Fibroblast of the aortic adventitia (primary cell): ENCODE measurements around the gene PARVA. TPM values are rescaled to one million over a fixed set of nuclear protein-coding genes. Genes with fewer than 3 reads are reported as not detected.

Source experiments
- DNase-seq: peaks from one replicate; pipeline ENCODE4 v3.0.0-alpha.2; 2010; ENCODE audit warnings: low read depth
- H3K4me3 ChIP-seq: 2 replicates; pipeline ENCODE4 v1.5.1; 2011; ENCODE audit warnings: low read depth, mild to moderate bottlenecking, control low read depth, low read length, moderate library complexity
- total RNA-seq: library from RNA; depleted of rRNA; stranded (reverse); fragments of >200 nt; gene quantifications from 2 replicates; pipeline ENCODE4 v1.2.3, GENCODE V29; 2012; ENCODE audit warnings: low replicate concordance
- TF ChIP-seq, protein P1 (sequence below): IDR thresholded peaks from 2 replicates; pipeline ENCODE4 v1.5.1; 2011; ENCODE audit warnings: mild to moderate bottlenecking, low read length, control low read depth, inconsistent platforms; ENCODE audit not compliant: insufficient read depth

The PARVA gene
- total RNA-seq, 1 donor, result 64.0 TPM

DNA sequence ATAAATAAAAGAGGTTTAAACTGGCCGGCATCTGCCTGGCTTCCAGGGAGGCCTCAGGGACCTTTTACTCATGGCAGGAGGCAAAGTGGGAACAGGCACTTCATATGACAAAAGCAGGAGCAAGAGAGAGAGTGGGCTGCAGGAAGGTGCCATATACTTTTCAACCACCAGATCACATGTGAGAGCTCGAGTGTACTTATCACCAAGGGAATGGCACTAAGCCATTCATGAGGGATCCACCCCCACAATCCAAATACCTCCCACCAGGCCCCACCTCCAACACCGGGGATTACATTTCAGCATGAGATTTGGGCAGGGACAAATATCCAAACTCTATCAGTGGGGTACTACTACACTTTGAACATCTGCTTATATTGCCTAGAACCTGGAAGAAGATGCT is 126.5 kb downstream of the PARVA start:
- TF ChIP-seq, protein P1, sequence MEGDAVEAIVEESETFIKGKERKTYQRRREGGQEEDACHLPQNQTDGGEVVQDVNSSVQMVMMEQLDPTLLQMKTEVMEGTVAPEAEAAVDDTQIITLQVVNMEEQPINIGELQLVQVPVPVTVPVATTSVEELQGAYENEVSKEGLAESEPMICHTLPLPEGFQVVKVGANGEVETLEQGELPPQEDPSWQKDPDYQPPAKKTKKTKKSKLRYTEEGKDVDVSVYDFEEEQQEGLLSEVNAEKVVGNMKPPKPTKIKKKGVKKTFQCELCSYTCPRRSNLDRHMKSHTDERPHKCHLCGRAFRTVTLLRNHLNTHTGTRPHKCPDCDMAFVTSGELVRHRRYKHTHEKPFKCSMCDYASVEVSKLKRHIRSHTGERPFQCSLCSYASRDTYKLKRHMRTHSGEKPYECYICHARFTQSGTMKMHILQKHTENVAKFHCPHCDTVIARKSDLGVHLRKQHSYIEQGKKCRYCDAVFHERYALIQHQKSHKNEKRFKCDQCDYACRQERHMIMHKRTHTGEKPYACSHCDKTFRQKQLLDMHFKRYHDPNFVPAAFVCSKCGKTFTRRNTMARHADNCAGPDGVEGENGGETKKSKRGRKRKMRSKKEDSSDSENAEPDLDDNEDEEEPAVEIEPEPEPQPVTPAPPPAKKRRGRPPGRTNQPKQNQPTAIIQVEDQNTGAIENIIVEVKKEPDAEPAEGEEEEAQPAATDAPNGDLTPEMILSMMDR, result no peak
- no peak overlapping the region for H3K4me3 ChIP-seq
- DNase-seq, result no peak

DNA sequence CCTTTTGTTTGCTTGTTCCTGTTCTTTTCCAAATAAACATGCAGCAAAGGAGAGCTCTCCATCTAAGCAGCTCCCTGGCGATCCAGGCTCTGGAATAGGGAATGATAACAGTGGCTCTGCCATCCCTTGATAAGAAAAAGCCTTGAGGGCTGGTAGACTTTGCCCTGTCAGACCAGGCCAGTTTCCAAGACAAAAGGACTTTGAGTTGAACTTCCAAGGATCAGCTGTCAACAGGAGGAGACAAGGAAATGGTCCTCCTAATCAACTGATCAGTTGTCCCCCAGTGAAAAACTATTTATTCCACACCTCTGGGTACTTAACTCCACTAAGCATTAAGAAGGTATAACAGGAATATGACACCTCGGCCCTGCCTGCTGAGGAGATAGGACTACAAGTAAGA is 127.8 kb downstream of the PARVA start:
- TF ChIP-seq, protein P1, result no peak

DNA sequence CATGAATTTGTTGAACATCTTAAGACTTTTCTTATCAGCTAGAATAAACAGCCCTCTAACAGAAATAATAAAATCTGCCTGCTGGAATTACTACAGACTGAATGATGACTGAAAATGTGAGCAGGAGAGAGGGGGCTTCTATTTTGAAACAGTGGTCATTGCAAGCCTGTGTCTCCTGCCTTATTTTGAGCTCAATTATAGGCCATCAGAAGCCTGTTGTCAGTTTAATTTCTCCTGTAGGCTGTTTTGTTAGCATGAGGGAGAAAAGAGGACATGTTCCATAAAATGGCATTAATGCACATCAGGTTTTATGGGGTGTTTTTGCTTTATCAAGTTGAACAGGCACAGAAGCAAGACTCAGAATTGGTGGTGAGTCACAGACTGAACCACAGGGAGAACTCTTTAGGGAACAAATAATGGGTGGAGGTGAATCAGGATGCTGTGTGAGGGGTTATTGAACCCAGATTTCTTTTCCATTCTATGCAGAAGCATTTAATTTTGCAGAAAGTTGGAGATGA is 129.1 kb downstream of the PARVA start:
- TF ChIP-seq, protein P1, result no peak
- H3K4me3 ChIP-seq, result no peak overlapping the region
- peak; percentile 63 for DNase-seq

More for the DNA sequence above, 127.8 kb downstream of the PARVA start:
- no peak overlapping the region for H3K4me3 ChIP-seq
- no peak for DNase-seq

DNA sequence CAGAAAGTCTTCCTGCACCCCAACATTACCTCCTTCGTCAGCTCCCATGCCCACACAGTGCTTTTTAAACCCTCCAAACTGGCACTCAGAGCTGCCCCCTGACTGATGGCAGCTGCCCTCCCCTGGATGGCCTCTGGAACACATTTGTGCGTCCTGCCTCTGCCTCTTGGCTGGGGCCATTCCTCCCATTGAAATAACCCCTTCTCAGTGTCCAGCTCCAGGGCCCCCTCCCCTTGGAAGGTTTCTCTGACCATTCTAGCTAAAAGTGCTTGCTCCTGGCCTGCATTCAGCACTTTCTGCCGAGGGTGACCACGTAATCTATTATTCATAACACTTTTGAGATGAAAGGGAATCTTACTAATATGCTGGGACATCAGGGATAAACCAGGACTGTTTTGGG is 130.0 kb downstream of the PARVA start:
- TF ChIP-seq, protein P1, result no peak
- DNase-seq, result no peak

DNA sequence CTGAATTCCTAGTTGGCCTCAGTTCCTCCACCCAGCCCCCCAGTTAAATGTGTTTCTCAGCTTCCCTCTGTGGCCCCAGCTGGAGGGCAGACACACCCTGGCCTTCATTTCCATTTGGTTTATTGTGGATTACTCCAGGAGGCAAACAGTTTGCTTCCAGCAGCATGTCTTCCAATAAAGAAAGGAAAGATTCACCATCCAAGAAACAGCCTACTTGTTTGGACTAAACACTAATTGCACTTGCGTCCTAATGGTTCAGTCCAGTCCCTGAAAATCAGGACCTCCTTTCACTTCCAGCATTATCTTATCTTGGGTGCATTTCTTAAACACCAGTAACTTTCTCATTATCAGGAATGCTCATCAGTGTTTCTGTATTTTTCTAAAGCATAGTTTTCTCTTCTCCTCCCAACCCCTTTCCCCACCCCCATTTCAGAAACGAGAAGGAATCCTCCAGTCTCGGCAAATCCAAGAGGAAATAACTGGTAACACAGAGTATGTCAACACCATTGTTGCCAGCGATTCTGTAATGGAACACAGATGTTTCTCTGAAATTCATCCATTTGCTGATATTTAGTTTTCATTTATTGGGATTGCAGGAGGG is 130.9 kb downstream of the PARVA start:
- DNase-seq, result peak; percentile 95
- peak overlapping the region; percentile 1 for H3K4me3 ChIP-seq
- TF ChIP-seq, protein P1, result no peak

More for the DNA sequence above, 130.0 kb downstream of the PARVA start:
- no peak overlapping the region for H3K4me3 ChIP-seq

DNA sequence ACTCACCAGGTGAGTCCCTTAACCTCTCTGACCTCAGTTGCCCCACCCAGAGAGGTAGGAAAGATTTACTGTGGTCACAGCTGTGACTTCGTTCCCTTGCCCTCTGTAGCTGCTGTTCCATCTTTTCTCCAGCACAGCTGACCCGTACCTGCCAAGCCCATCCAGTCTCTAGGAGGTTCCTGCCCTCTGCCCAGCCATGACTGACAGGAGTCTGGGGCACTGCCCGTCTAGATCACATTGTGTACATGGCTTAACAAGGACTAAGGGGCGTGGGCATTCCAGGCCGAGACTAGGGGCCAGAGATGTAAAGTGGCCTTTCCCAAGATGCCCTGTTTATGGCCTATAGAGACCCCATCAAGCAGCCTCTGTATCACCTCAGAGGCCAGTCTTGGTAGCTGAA is 132.0 kb downstream of the PARVA start:
- TF ChIP-seq, protein P1, result no peak
- DNase-seq, result no peak
- H3K4me3 ChIP-seq, result no peak overlapping the region

DNA sequence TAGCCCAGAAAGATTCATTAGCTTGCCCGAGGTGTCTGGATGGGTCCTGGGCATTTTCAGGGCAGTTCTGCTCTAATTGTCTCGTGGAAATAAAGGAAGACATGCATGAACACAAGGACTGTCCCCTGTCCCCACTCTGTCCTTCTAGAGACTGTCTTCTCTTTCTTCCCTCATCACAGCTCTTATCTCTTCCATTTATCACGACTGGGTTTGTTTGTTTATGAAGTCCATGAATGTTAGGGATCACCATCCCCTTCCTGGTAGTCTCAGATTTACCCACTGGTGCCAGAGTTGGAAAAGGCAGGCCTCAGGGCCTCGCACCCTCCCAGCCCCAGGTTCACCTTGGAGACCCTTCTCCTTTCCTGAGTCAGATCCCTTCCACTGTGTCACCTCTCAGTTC is 134.8 kb downstream of the PARVA start:
- no peak overlapping the region for H3K4me3 ChIP-seq
- DNase-seq, result no peak
- TF ChIP-seq, protein P1, result no peak
